ENCODE results near the gene CTSE.

The CTSE gene

DNA sequence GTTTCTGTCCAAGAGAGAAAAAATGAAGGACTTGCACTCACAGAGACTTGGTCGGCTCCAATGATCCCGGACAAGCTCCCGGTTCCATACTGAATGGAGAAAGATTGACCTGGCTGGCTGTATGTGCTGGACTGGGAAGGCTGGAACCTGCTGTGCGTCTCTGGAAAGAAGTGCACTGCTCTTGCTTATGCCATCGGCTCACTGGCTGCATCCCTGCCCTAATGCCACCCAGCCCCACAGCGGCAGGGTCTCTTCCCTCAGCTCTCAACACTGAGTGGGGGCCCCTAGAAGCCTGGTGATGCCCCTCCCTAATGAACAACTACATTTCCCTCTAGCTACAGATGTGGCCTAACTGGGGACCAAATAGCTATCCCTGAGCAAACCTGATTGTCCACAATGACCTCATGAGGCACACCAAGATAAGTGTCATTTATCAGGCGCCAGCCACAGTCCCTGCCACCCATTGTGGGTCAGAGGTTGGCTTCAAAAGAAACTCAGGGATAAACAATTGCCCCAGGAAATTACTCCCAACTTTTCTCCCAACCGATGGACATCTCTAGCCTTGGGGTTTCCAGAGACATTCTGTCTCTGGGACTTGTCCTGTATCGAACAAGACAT, 2.6 kb downstream of the CTSE start:
- Histone ChIP-seq H3K9me3 (ENCODE audit: low read length) (no peaks in the 10 kb centered on the region), H3K36me3 (ENCODE audit: insufficient read depth, low read length) (no peaks in the 10 kb centered on the region), H3K4me1 (ENCODE audit: insufficient read depth, low read length) (no peaks in the 10 kb centered on the region), H3K27me3 (ENCODE audit: insufficient read depth, low read length) (no peaks in the 10 kb centered on the region), H2AFZ (ENCODE audit: low read depth, low read length) (no peak overlapping the region), H3K4me3 (ENCODE audit: low read length) (no peak overlapping the region)

GRCh38 chr1:206020393-206021007, 3.2 kb downstream of the CTSE start:
- Histone ChIP-seq H3K9me3 (ENCODE audit: low read length) (no peaks in the 10 kb centered on the region), H2AFZ (ENCODE audit: low read depth, low read length) (no peak overlapping the region), H3K4me1 (ENCODE audit: insufficient read depth, low read length) (no peaks in the 10 kb centered on the region), H3K36me3 (ENCODE audit: insufficient read depth, low read length) (no peaks in the 10 kb centered on the region), H3K4me3 (ENCODE audit: low read length) (no peak overlapping the region), H3K27me3 (ENCODE audit: insufficient read depth, low read length) (no peaks in the 10 kb centered on the region)

DNA sequence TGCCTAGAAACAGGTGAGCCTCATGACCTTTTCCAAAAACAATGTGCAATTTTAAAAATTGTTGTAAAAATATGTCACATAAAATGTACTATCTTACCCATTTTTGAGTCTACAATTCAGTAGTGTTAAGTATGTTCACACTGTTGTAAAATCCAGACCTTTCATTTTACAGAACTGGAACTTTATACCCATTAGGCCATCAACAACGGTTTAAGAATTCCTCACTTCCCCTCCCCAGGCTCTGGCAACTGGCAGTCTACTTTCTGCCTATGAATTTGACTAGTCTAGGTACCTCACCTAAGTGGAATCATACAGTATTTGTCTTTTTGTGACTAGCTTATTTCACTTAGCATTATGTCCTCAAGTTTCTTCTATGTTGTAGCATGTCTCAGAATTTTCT, 8.6 kb downstream of the CTSE start:
- no peak overlapping the region for H2AFZ ChIP-seq (ENCODE audit: low read depth, low read length)
- no peaks in the 10 kb centered on the region for H3K36me3 ChIP-seq (ENCODE audit: insufficient read depth, low read length)
- no peaks in the 10 kb centered on the region for H3K4me1 ChIP-seq (ENCODE audit: insufficient read depth, low read length)
- no peaks in the 10 kb centered on the region for H3K27me3 ChIP-seq (ENCODE audit: insufficient read depth, low read length)
- H3K4me3 ChIP-seq (ENCODE audit: low read length): no peak overlapping the region
- H3K9me3 ChIP-seq (ENCODE audit: low read length): no peaks in the 10 kb centered on the region

DNA sequence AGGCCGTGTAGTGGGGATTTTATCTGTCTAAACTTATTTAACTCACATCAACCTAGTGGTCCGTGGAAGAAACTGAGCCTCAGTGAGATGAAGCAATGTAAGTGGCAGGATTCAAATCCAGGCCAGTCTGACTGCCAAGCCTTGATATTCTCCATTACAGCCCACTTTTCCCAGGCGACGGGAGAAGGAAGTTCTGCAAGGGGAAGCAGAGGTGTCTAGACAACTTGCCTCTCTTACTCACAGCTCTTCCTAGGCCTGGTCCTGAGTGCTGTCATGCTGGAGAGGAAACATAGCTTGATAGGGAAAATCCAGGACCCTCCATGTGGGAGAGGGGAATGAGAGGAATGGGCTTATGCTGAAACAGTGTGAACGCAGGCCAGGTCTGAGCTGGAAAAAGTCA, 9.1 kb downstream of the CTSE start:
- H3K4me1 ChIP-seq (ENCODE audit: insufficient read depth, low read length): no peaks in the 10 kb centered on the region
- no peaks in the 10 kb centered on the region for H3K27me3 ChIP-seq (ENCODE audit: insufficient read depth, low read length)
- no peak overlapping the region for H3K4me3 ChIP-seq (ENCODE audit: low read length)
- no peaks in the 10 kb centered on the region for H3K36me3 ChIP-seq (ENCODE audit: insufficient read depth, low read length)
- H3K9me3 ChIP-seq (ENCODE audit: low read length): no peaks in the 10 kb centered on the region
- H2AFZ ChIP-seq (ENCODE audit: low read depth, low read length): no peak overlapping the region

DNA sequence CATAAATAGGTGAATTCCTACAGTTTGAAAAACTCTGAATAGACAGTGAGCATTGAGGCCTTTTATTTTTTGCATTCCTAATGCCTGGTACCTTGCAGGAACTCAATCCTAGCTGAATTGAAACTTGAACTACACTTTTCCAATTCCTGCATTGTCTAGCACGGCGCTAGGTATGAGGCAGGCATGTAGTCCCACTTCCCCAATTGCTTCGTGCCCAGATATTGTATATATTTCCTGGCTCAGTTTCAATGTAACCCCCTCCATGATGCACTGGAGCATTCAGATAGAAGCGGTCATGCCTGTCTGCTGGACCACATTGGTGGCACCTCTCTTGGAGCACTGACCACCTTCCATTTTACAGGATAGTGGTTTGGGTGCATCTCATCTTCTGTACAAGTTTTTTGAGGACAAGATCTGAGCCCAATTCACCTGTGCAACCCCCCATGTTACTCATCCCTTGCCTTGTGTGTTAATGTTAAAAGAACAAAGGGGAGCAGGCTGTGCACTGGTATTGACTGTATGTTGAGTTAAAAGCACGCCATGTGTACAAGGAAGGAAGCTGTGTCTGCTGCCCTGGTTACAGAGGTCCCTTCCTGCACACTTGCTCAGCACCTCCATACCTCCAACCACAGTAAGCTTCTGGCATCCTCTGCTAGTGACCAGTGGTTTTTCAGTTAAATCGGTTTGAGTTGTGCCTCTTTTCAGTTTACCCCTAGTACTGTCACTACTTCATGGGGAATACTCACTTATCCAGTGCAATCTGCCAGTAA, 10.5 kb downstream of the CTSE start:
- H3K36me3 ChIP-seq (ENCODE audit: insufficient read depth, low read length): no peaks in the 10 kb centered on the region
- no peaks in the 10 kb centered on the region for H3K27me3 ChIP-seq (ENCODE audit: insufficient read depth, low read length)
- no peaks in the 10 kb centered on the region for H3K9me3 ChIP-seq (ENCODE audit: low read length)
- H3K4me1 ChIP-seq (ENCODE audit: insufficient read depth, low read length): no peaks in the 10 kb centered on the region
- no peak overlapping the region for H3K4me3 ChIP-seq (ENCODE audit: low read length)
- H2AFZ ChIP-seq (ENCODE audit: low read depth, low read length): no peak overlapping the region

- H3K9me3 ChIP-seq (ENCODE audit: low read length): no peaks in the 10 kb centered on the region
- no peaks in the 10 kb centered on the region for H3K4me1 ChIP-seq (ENCODE audit: insufficient read depth, low read length)
- H3K27me3 ChIP-seq (ENCODE audit: insufficient read depth, low read length): no peaks in the 10 kb centered on the region
- no peak overlapping the region for H3K4me3 ChIP-seq (ENCODE audit: low read length)
- H3K36me3 ChIP-seq (ENCODE audit: insufficient read depth, low read length): no peaks in the 10 kb centered on the region
- no peak overlapping the region for H2AFZ ChIP-seq (ENCODE audit: low read depth, low read length)
Observed at GRCh38 chr1:206012086-206012859, 11.4 kb downstream of the CTSE start.

- Histone ChIP-seq H3K27me3 (ENCODE audit: insufficient read depth, low read length) (peaks cover 6% of the 10 kb centered on the region), H3K4me3 (ENCODE audit: low read length) (no peak overlapping the region)
Observed at GRCh38 chr1:206011057-206011456, 12.6 kb downstream of the CTSE start.

GRCh38 chr1:206010060-206010459, 13.6 kb downstream of the CTSE start:
- Histone ChIP-seq H3K36me3 (ENCODE audit: insufficient read depth, low read length) (no peaks in the 10 kb centered on the region), H3K9me3 (ENCODE audit: low read length) (no peaks in the 10 kb centered on the region), H3K4me3 (ENCODE audit: low read length) (no peak overlapping the region), H2AFZ (ENCODE audit: low read depth, low read length) (no peak overlapping the region), H3K4me1 (ENCODE audit: insufficient read depth, low read length) (no peaks in the 10 kb centered on the region), H3K27me3 (ENCODE audit: insufficient read depth, low read length) (peaks cover 6% of the 10 kb centered on the region)

More at GRCh38 chr1:206011057-206011456, 12.6 kb downstream of the CTSE start:
- no peaks in the 10 kb centered on the region for H3K9me3 ChIP-seq (ENCODE audit: low read length)
- no peaks in the 10 kb centered on the region for H3K36me3 ChIP-seq (ENCODE audit: insufficient read depth, low read length)
- H2AFZ ChIP-seq (ENCODE audit: low read depth, low read length): no peak overlapping the region
- no peaks in the 10 kb centered on the region for H3K4me1 ChIP-seq (ENCODE audit: insufficient read depth, low read length)

GRCh38 chr1:206006946-206007345, 16.7 kb downstream of the CTSE start:
- no peak overlapping the region for H2AFZ ChIP-seq (ENCODE audit: low read depth, low read length)
- H3K4me1 ChIP-seq (ENCODE audit: insufficient read depth, low read length): no peaks in the 10 kb centered on the region
- peaks cover 6% of the 10 kb centered on the region for H3K27me3 ChIP-seq (ENCODE audit: insufficient read depth, low read length)
- no peaks in the 10 kb centered on the region for H3K9me3 ChIP-seq (ENCODE audit: low read length)
- H3K36me3 ChIP-seq (ENCODE audit: insufficient read depth, low read length): no peaks in the 10 kb centered on the region
- no peak overlapping the region for H3K4me3 ChIP-seq (ENCODE audit: low read length)

- Histone ChIP-seq H3K4me1 (ENCODE audit: insufficient read depth, low read length) (no peaks in the 10 kb centered on the region), H3K4me3 (ENCODE audit: low read length) (no peak overlapping the region), H3K36me3 (ENCODE audit: insufficient read depth, low read length) (no peaks in the 10 kb centered on the region), H2AFZ (ENCODE audit: low read depth, low read length) (no peak overlapping the region), H3K27me3 (ENCODE audit: insufficient read depth, low read length) (peaks cover 6% of the 10 kb centered on the region), H3K9me3 (ENCODE audit: low read length) (no peaks in the 10 kb centered on the region)
Observed at GRCh38 chr1:206005778-206006180, 17.9 kb downstream of the CTSE start.

GRCh38 chr1:206005234-206005633, 18.5 kb downstream of the CTSE start:
- no peaks in the 10 kb centered on the region for H3K36me3 ChIP-seq (ENCODE audit: insufficient read depth, low read length)
- no peak overlapping the region for H2AFZ ChIP-seq (ENCODE audit: low read depth, low read length)
- H3K4me1 ChIP-seq (ENCODE audit: insufficient read depth, low read length): no peaks in the 10 kb centered on the region
- peaks cover 6% of the 10 kb centered on the region for H3K27me3 ChIP-seq (ENCODE audit: insufficient read depth, low read length)
- no peak overlapping the region for H3K4me3 ChIP-seq (ENCODE audit: low read length)
- H3K9me3 ChIP-seq (ENCODE audit: low read length): no peaks in the 10 kb centered on the region

DNA sequence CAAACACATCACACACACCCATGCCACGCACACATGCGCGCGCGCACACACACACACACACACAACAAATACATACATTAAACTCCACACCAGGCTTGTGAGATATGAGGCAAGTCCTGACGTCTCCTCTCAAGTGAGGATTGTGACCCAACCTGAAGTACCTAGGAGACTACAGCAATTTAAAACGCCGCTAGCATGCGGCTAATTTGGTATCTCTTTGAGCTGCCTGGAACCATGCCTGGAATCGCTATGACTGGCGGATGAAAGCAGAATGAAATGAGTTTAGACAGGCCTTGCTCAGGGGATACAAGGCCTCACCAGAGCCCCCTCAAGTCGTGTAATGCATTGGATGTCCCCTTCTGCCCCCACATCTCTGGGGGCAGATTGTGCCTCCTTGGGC, 18.9 kb downstream of the CTSE start:
- H3K9me3 ChIP-seq (ENCODE audit: low read length): no peaks in the 10 kb centered on the region
- no peaks in the 10 kb centered on the region for H3K36me3 ChIP-seq (ENCODE audit: insufficient read depth, low read length)
- H2AFZ ChIP-seq (ENCODE audit: low read depth, low read length): no peak overlapping the region
- no peak overlapping the region for H3K4me3 ChIP-seq (ENCODE audit: low read length)
- H3K4me1 ChIP-seq (ENCODE audit: insufficient read depth, low read length): no peaks in the 10 kb centered on the region
- H3K27me3 ChIP-seq (ENCODE audit: insufficient read depth, low read length): peaks cover 6% of the 10 kb centered on the region

All from neuron (in vitro differentiated cells).